Measurements from ENCODE around the gene ANKRD11.

ANKRD11 gene

DNA sequence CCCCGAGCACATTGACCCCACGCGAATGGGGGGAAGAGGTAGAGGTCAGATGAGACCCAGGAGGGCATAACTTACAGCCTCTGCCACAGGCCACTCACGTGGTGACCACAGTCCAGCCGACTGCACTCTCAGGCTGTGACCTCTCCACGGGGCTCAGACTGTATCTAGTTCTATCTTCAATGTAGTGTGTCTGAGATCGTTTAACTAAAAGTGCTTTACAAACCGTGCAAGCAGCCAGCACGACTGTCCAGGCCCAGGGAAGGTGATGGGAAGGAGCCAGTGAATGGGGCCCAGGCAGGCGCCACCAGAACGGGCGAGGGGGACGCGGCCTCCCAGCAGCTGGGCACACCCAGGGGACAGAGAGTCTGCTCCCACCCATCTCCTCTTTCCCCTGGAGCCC lies 108.6 kb downstream of the ANKRD11 start:
- DNase-seq (ENCODE audit: low spot score): no peak

DNA sequence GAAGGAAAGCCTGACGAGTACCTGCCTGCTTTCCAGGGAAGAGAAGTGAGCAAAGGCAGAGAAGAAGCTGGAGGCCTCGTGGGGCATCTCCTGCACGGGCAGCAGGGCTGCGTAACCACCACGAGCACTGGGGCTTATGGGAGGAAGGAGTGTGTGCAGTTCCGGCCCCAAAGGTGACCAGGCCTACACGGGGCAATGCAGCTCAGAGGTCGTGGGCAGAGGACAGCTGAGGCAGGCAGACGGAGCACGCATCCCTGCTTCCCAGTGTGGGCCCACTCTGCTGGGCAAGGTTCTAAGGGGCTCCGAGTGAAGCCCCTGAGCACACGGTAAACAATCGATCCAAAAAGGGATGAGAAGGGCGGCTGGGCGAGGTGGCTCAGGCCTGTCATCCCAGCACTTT lies 109.7 kb downstream of the ANKRD11 start:
- no peak for DNase-seq (ENCODE audit: low spot score)

DNA sequence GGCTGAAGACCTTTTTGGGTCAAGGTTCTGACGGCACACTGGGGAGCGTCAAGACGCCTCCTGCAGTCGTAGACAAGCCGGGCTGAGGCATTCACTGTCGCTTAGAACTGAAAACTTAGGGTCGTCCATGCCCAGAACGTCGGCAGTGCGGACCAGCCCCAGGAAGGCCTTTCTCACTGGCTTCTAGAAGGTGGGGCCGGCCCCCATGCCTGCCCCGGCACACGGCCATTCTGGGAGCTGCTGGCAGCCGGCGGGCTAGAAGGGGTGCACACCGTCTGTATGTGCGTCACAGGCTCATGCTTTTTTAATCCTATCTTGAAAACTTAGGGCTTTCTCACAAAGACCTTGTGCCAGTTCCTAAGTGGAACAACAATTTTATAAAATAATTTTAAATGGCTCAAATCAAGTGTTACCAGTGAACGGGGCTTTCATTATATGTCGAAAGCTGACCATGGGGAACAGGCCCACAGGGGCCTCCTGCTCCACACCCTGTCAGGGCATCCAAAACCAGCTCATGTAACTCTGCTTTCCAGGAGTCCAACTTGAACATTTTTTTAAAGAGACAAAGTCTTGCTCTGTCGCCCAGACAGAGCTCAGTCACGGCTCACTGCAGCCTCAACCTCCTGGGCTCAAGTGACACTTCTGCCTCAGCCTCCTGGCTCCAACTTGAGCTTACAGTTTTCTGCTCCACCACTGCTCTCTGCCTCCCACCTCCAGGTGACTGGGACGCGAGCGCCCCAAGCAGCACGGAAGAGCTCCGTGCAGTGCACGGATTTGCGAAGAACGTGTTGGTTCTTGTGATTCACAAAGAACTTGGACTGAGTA lies 111.2 kb downstream of the ANKRD11 start:
- no peak for DNase-seq (ENCODE audit: low spot score)

DNA sequence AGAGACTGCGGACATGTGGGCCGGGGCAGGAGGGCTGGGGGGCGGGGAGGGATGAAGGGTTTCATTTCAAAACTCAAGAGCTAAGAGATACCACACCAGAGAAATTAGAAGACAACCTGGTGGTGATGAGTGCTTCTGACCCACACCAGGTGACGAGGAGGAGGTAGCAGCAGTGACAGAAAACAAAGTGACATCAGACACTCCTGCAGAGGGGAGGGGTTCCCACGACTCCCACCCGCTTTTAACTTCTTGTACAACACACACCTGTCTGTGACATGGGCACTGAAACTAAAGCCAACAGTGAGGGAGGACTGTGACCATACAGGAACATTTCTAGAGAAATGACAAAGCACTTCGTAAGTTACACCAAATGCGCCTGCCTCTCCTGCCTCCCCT lies 112.9 kb downstream of the ANKRD11 start:
- no peak for DNase-seq (ENCODE audit: low spot score)

DNA sequence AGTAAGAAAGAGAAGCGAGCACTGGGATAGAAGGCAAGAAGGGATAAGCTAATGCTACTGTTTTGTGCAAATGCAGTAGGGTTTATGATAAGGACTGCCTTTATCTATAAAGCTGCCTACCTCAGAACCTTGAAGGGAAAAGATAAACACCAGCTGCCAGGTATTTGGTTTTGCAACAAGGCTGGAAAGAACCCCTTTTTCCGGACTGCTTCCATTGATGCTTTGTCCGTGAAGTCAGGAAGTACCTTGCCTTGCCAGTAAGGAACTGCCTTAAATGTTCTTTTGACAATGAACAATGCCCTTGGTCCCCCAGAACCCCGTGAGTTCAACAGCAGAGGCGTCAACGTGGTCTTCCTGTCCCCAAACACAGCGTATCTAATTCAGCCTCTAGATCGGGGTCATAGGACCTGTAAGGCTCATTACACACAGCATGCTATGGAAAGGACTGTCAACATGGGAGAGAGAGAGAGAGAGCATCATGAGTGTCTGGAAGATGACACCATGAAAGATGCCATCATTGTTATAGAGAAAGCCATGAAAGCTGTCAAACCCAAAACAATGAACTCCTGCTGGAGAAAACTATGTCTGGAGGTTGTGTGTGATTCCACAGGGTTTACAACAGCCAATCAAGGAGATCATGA lies 113.4 kb downstream of the ANKRD11 start:
- no peak for DNase-seq (ENCODE audit: low spot score)

DNA sequence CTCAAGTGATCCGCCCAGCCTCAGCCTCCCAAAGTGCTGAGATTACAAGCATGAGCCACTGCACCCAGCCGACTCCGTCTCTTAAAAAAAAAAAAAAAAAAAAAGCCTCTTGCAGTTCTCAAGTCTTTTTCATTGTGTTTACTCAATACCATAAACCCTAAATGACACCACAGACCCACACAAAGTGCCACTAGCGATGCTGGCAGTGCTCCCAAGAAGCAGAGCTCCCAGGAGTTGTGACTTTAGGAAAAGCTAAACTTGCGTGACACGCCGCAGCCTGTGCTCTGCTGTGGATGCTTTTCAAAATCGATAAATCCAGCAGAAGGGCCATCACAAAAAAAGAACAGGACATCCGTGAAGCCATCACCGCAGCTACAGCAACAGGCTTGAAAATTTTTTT lies 114.7 kb downstream of the ANKRD11 start:
- no peak for DNase-seq (ENCODE audit: low spot score)

DNA sequence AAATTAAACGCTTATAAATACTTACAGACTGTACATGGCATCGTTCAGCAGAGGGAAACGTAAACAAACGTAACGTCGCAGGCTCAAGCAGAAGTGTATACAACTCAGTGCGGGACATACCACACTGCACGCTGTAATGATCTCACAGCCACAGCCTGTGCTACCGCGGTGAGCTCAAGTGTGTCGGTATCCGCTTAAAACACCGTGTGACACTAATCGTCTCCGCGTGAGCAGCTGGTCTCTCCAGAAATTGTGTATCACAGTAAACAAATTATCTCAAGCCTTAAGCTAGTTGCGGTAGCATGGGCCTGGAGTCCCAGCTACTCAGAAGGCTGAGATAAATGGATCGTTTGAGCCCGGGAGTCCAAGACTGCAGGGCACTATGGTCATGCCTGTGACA lies 115.3 kb downstream of the ANKRD11 start:
- DNase-seq (ENCODE audit: low spot score): no peak

DNA sequence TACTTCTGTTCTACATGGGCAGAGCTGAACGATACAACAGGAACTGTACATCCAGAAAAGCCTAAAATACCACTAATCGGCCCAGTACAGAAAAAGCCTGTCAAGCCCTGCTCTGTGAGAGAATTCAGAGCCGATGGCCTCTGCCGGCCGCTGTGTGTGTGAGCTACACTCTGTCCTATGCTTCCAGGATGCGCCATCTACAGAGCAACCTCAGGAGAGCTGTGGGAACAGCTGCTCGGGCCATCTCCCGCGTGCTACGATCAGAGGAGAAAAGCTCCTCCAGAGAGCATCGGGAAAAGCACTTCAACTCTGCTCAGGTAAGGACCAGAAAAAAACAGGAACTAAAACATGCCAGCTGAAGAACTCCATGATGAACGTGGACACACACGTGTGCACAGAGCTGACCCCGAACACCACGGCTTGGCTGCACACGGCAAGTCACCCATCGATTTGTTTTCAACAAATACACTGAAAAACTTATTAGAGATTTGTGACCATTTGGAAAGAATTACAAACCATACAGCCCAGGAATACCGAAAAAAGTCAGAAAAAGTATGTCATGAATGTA lies 115.9 kb downstream of the ANKRD11 start:
- no peak for DNase-seq (ENCODE audit: low spot score)

DNA sequence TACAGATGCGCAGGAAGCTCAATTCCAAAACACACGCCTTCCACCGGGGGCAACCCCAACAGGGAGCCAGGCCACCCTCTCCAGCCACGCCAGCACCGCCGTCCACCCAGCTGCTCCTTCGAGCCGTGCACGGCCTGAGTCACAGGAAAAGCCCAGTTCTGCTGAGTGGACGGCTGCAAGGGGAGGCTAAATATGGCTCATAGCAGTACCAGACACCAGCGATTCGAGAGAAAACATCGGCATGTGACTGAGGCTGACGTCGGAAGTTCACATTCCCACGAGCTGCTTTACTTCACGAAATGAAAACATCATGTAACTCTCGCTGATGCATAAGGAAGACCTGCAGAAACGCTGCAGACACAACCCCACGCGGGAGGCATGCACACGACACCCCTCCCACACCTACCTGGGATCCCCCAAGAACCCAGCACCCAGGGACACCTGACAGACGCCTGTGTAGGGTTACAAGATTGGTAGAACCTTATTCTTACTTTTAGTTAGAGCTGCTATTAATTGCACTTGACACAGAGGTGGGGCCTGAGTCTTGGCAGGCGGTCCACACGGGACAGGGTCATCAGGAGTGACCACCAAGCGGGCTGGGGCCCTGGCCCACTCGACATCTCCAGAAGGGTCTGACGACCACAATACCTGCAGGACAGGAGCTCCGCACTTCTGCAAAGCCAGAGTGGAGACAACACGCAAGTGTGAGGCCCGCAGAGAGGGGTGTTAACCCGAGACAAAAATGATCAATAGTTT lies 116.8 kb downstream of the ANKRD11 start:
- DNase-seq (ENCODE audit: low spot score): no peak

DNA sequence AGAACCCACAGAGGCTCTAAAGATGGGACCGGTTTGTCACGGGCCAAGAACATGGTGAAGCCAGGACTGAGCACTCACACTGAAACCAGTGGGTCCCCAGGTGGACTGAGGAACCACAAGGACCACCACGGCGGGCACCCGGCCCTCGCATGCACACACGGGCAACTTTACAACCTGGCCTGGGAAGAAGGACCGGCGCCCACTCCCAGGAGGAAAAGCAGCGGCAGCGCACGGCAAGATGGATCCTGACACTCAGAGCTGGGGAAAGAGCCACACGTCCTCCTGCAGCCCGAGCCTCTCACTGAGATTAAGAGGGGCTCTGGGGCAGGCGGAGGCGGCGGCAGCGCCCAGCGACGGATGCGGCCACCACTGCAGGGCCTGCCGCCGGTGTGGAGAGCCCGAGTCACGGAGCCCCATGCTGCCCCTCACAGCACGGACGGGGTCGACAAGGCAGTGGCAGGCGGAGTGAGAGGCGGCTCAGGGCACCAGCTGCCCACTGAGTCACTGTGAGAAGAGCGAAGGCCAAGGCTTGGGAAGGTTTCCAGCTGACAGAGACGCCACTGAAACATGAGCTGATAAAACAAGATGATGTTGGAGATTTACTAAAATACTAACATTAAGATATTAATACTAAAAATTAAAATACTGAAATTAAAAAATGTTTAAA lies 118.3 kb downstream of the ANKRD11 start:
- no peak for DNase-seq (ENCODE audit: low spot score)

DNA sequence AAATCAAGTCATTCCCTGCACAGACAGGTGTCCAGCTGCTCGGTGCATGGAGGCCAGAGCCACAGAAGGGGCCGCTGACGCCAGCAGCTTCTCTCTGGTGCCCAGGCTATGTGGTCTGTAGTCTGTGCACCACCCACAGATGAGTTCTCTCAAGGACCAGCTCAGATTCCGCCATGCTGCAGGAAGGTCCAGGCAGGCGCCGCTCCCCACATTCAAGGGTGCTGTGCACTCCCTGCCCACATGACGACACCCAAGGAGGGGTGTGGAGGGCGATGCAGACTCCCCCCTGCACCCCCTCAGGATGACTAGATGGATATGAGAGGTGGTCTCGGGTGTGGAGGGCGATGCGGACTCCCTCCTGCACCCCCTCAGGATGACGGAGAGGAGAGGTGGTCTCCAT lies 119.0 kb downstream of the ANKRD11 start:
- no peak for DNase-seq (ENCODE audit: low spot score)

DNA sequence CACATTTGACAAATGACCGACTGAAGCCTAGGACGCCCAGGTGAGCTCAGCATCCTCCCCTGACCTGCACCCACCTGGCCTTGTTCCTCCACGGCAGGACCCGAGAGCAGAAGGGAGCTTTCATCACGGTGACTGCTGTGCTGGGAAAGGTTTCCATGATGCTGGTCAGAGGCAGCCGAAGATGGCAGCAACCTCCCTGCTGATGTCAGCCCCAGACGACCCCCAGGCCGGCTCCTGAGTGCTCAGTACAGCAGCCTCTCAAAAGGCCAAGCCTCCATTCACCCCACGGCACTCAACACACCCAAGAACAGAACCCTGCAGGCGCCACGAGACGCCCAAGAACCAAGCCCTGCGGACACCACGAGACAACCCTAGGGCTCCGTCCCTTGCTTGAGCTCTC lies 119.8 kb downstream of the ANKRD11 start:
- no peak for DNase-seq (ENCODE audit: low spot score)

DNA sequence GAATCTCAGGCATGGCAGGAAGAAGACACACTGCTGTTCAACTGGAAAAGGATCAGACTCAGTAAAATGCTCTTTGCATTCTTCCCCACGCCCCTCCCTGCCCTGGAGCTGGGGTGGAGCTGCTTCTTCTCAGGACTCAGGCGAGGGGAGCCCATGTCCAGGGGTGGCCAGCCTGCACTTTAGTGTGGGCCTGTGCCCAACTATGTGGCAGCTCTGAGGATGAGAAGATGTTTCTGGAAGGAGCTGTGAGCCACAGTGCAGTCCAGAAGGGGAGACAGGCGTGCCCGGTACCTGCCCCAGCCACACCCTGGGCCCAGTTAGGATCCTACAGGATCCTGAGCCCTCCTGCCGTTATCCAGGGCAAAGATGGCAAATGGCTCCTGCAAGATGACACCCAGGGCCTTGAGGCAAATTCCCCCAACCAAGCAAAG lies 120.3 kb downstream of the ANKRD11 start:
- DNase-seq (ENCODE audit: low spot score): peak; percentile 59

DNA sequence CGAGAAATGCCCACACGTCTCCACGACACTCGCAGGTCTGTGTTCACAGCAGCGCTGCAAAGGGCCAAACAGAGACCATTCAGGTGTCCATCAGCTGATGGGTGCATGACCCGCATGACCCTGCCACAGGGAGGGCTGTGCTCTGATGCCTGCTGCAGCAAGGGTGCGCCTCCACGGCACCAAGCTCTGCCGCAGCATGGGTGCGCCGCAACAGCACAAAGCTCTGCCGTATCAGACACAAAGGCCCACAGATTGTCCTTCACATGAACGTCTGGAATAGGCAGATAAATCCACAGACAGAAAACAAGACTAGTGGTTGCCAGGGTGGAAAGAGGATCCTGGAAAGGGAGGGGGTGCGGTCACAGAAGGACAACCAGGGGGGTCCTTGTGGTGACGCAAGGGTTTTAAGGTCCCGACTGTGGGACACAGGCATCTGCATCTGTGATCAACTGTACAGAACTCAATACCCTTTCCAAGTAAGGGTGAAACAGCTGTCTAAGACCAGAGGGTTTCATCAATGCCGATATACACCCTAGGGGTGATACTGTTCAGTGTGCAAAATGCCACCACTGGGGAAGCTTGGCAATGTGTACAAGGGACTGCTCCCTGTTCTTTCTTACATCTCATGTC lies 121.0 kb downstream of the ANKRD11 start:
- DNase-seq (ENCODE audit: low spot score): no peak

DNA sequence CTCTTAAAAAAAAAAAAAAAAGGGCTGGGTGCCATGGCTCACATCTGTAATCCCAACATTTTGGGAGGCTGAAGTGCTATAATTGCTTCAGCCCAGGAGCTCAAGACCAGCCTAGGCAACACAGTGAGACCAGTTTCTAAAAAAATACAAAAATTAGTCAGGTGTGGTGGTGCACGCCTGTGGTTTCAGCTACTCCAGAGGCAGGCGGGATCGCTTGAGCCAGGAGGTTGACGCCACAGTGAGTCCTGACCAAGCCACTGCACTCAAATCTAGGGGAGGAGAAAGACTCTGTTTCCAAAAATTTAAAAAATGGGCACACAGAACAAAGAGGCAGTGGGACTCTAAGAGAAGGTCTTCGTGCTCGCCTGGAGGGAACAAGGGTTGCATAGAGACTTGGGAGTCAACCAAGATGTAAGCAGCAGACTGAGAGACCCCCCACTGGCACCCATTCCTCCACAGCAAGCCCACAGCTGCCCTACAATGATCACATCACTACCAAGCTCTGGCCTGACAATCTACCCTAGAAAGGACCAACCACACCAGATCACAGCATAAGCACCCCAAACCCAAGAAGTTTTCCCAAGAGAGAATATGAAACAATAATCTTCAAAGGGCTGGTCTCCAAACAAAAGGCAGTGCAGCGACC lies 121.6 kb downstream of the ANKRD11 start:
- no peak for DNase-seq (ENCODE audit: low spot score)

DNA sequence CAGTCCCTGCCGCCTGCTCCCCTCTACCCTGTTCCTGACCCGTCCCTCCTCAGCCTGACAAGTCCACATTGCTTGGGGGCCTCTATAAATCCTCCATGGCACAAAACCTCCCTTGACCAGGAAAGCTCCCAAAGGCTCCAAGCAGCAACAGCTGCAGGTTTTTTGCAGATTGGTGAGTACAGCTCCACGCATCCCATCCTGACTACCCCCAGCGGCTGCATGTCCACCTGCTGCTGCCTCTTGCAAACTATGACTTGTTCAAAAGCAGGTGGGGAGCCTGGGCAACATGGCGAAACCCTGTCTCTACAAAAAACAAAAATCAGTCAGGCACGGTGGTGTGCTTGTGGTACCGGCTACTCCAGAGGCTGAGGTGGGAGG lies 122.8 kb downstream of the ANKRD11 start:
- DNase-seq (ENCODE audit: low spot score): no peak

DNA sequence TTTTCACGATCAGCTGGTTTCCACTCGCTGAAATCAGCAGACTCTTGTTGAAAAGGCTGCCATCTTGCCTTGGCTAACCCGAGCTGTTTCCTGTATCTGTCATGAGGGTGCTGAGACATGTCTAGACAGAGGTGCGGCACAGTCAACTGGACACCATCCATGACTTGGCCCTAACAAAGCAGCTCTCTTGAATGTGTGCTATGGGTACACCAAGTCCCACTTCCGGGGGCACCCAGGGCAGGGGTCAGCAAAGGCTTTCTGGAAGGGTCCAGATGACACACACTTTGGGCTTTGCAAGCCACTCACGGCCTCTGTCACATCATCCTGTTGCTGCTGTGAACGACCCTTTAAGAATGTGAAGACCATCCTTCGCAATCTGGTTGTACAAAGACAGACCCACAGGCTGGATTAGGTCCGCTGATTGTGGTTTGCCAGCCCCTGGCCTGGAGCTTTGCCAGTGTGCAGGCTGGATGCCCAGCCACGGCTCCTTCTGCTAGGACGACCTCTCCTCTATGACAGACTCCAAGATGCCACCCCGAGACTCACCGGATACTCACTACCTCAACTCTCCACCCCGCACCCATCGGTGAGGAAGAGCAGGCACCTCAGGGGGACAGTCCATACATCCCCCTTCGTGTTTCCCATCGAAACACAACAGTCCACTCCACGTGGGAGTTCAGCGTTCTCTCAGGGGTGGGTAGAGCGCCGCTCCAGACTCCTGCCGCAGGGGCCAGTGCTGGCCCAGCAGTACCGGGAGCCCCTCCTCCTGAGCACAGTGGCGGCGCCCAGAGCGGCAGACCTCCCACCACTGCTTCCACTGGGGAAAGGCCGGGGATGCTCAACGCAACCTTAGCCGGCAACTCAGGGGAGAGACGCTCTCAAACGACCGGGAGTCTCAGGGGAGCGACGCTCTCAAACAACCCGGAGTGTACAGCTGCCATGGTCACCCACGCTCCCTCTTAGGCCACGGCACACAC lies 123.5 kb downstream of the ANKRD11 start:
- DNase-seq (ENCODE audit: low spot score): no peak

DNA sequence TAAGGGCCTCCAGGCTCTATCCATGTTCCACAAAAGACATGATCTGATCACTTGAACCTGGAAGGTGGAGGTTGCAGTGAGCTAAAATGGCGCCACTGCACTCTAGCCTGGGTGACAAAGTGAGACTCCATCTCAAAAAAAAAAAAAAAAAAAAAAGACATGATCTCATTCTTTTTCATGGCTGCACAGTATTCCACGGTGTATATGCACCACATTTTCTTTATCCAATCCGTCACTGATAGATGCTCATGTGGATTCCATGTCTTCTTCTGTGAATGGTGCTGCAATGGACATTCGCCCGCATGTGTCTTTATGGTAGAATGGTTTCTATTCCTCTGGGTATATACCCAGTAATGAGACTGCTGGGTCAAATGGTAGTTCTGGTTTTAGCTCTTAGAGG lies 124.4 kb downstream of the ANKRD11 start:
- DNase-seq (ENCODE audit: low spot score): no peak

DNA sequence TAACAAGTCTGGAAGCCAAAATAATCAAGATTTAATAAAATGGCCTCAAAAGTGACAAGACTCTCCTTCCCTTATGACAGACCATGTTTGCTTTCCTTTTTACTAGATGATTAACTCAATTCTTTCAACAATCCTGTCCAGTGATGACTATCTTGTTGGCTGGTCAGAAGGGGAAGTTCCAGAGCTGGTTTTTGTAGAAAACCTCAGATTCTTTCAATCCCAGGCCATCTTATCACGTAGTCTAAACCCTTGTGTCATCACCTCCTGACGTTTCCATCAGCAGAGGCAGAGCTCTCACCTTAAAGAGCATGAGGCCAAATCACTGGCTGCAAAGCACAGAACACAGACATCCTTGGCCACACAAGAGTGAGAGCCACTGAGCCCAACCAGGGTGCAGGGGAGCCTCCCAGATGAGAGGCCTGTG lies 125.3 kb downstream of the ANKRD11 start:
- DNase-seq (ENCODE audit: low spot score): peak; percentile 40

DNA sequence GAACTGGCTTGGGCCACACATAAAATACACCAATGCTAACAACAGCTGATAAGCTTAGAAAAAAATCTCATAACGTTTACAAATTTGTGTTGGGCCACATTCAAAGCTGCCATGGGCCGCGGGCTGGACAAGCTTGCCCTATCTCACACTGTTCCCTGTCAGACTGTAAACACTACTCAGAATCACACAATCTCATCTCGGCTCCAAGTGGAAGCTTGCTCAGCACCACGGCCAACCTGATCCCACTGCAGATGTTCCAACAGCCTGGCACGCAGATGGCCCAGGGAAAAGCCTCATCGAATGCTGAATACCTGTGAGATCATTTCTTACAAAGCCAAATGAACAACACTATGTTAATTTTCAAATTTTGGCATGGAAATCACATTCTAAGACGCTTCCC lies 125.8 kb downstream of the ANKRD11 start:
- no peak for DNase-seq (ENCODE audit: low spot score)
